Kidney (tissue), 14 donors: ENCODE data around the gene FLRT1. TPM values are rescaled to one million over a fixed set of nuclear protein-coding genes. Genes with fewer than 3 reads are reported as not detected.

Source experiments
- DNase-seq, 5 donors: peaks; one replicate each; pipeline ENCODE4 v3.0.0-alpha.2; 2013 to 2020
- FAIRE-seq: peaks from 2 replicates; lab custom pipeline; 2012; peaks lifted over from hg19 to GRCh38; lab: Jason Lieb, UNC
- H3K27ac ChIP-seq, 2 donors: one replicate each; pipeline ENCODE4 v1.7.0; 2013; ENCODE audit warnings: low read depth in 2 of 2, low read length in 2 of 2, inconsistent platforms in 1 of 2
- H3K27me3 ChIP-seq: one replicate; pipeline ENCODE4 v1.7.1; 2013; ENCODE audit warnings: low read length, inconsistent platforms; ENCODE audit not compliant: control insufficient read depth, insufficient read depth
- H3K36me3 ChIP-seq, 3 donors: one replicate each; pipeline versions ENCODE4 v1.7.0 to v1.7.1; 2013; ENCODE audit warnings: low read length in 3 of 3, control low read depth in 1 of 3, inconsistent platforms in 1 of 3; ENCODE audit not compliant: insufficient read depth in 3 of 3, control insufficient read depth in 2 of 3
- H3K4me1 ChIP-seq, 3 donors: one replicate each; pipeline versions ENCODE4 v1.7.0 to v1.7.1; 2013; ENCODE audit warnings: low read length in 3 of 3, inconsistent platforms in 1 of 3, low read depth in 1 of 3; ENCODE audit not compliant: control insufficient read depth in 2 of 3, insufficient read depth in 2 of 3
- H3K4me3 ChIP-seq, 3 donors: one replicate each; pipeline versions ENCODE4 v1.7.0 to v1.8.1; 2013; ENCODE audit warnings: low read length in 3 of 3, control low read depth in 1 of 3, inconsistent platforms in 1 of 3
- H3K9ac ChIP-seq, 3 donors: one replicate each; pipeline versions ENCODE4 v1.7.0 to v1.7.1; 2013; ENCODE audit warnings: low read length in 3 of 3, control low read depth in 1 of 3, inconsistent platforms in 1 of 3
- H3K9me3 ChIP-seq, 3 donors: one replicate each; pipeline versions ENCODE4 v1.7.0 to v1.7.1; 2013; ENCODE audit warnings: low read length in 3 of 3, control low read depth in 1 of 3, inconsistent platforms in 1 of 3; ENCODE audit not compliant: control insufficient read depth in 2 of 3, insufficient read depth in 1 of 3
- CTCF ChIP-seq: IDR thresholded peaks from 3 replicates; pipeline ENCODE4 v1.5.1; 2012; ENCODE audit warnings: mild to moderate bottlenecking, moderate library complexity, borderline replicate concordance; ENCODE audit not compliant: insufficient read depth; ENCODE audit errors: extremely low read depth
- intact Hi-C: fragments of 100-400 bp; cut with DNase I; formaldehyde crosslinking; loops from one replicate; pipeline ENCODE4 v1.11.1; 2022
- polyA plus RNA-seq: library from polyadenylated mRNA; stranded (reverse); fragments of 350-450 nt; fragmentation: Illumina TruSeq; extraction: RNeasy Lipid Tissue Mini Kit (QIAGEN cat#74804); gene quantifications from one replicate; pipeline ENCODE4 v1.2.3, GENCODE V29; 2014; ENCODE audit warnings: low read depth, low replicate concordance; ENCODE audit not compliant: insufficient read depth
- total RNA-seq: library from RNA; stranded (reverse); fragmentation: NEBNext Ultra II Directional; extraction: Animal tissue kit (Norgen Biotek cat#: 25700); gene quantifications from one replicate; pipeline ENCODE4 v1.2.1, GENCODE V29; 2021
- donor health status: control.
- donor health status: control.
- donor health status: control.
- donor health status: control.
- donor health status: control.
- donor health status: DM: yes; HTN: yes; CAD: no.
- donor health status: Normal renal cell carcinoma (clear cell type).

The FLRT1 gene
- total and polyA plus RNA-seq, 2 donors from 2014 or later = 0.66 to 1.5 TPM

GRCh38 chr11:64005691-64006090 is 30.0 kb upstream of the FLRT1 start:
- intact Hi-C loops = no loop called here
- Histone ChIP-seq H3K27me3 (no peaks in the 10 kb centered on the region), H3K9ac (no peak overlapping the region), H3K9me3 (no peaks in the 10 kb centered on the region), H3K36me3 (no peaks in the 10 kb centered on the region), H3K27ac (no peak overlapping the region), H3K4me1 (peaks cover 0 to 43% (median 8%) of the 10 kb centered on the region in 3 donors), H3K4me3 (no peak overlapping the region)
- FAIRE-seq (no peak), DNase-seq (peak in 1 of 5 donors; percentile 59)
- TF ChIP-seq CTCF = no peak

GRCh38 chr11:64006398-64006797 is 29.3 kb upstream of the FLRT1 start:
- FAIRE-seq (no peak), DNase-seq (no peak)
- peaks cover 0 to 39% (median 8%) of the 10 kb centered on the region in 3 donors for H3K4me1 ChIP-seq
- H3K27me3 ChIP-seq = no peaks in the 10 kb centered on the region
- no peak overlapping the region for H3K27ac ChIP-seq
- no peaks in the 10 kb centered on the region for H3K36me3 ChIP-seq
- H3K4me3 ChIP-seq = no peak overlapping the region
- intact Hi-C loops = no loop called here
- no peak overlapping the region for H3K9ac ChIP-seq
- TF ChIP-seq CTCF = no peak
- H3K9me3 ChIP-seq = no peaks in the 10 kb centered on the region

- H3K4me1 ChIP-seq = peaks cover 0 to 35% (median 8%) of the 10 kb centered on the region in 3 donors
- H3K4me3 ChIP-seq = peak overlapping the region in 2 of 3 donors; percentile 23 to 31
- intact Hi-C loops = no loop called here
- FAIRE-seq (no peak), DNase-seq (peak; percentile 59 to 79 (median 69))
- no peaks in the 10 kb centered on the region for H3K27me3 ChIP-seq
- H3K9me3 ChIP-seq = no peaks in the 10 kb centered on the region
- H3K36me3 ChIP-seq = no peaks in the 10 kb centered on the region
- no peak for TF ChIP-seq CTCF
- H3K27ac ChIP-seq = peak overlapping the region; percentile 45 to 69
- peak overlapping the region in 1 of 3 donors; percentile 17 for H3K9ac ChIP-seq
Observed at GRCh38 chr11:64007160-64007628, 28.5 kb upstream of the FLRT1 start.
